Activated T-helper 17 cell treated with anti-CD3 and anti-CD28 coated beads, Interleukin-2, amount 50 U/mL, for 72 hours (primary cell): ENCODE data around the gene VWF. TPM values are rescaled to one million over a fixed set of nuclear protein-coding genes. Genes with fewer than 3 reads are reported as not detected.
A peak's percentile ranks its signal among the peaks of the same experiment; 100 is the strongest.

ENCODE experiments used
- ATAC-seq: fragments of 150-1000 bp; cut with Tn5 transposase; replicated peaks from 2 replicates; pipeline ENCODE4 v1.10.0; 2021; ENCODE audit warnings: mild to moderate bottlenecking, moderate library complexity
- H3K27ac Mint-ChIP-seq: one replicate; pipeline ENCODE4 v1.8.0; 2022; ENCODE audit warnings: mixed read lengths
- H3K27me3 Mint-ChIP-seq: one replicate; pipeline ENCODE4 v1.8.0; 2022; ENCODE audit warnings: mixed read lengths
- H3K36me3 Mint-ChIP-seq: one replicate; pipeline ENCODE4 v1.8.0; 2022; ENCODE audit warnings: low read depth, mild to moderate bottlenecking, mixed read lengths
- H3K4me1 Mint-ChIP-seq: one replicate; pipeline ENCODE4 v1.8.0; 2022; ENCODE audit warnings: mixed read lengths
- H3K4me3 Mint-ChIP-seq: one replicate; pipeline ENCODE4 v1.8.0; 2022; ENCODE audit warnings: mild to moderate bottlenecking, mixed read lengths
- H3K9me3 Mint-ChIP-seq: one replicate; pipeline ENCODE4 v1.8.0; 2022; ENCODE audit warnings: mixed read lengths
- total RNA-seq, 2 donors: library from RNA; stranded (reverse); gene quantifications; one replicate each; pipeline ENCODE4 v1.2.3, GENCODE V29; 2022

The VWF gene
- total RNA-seq, 2 donors from 2014 or later: 0.04 to 0.08 TPM

DNA sequence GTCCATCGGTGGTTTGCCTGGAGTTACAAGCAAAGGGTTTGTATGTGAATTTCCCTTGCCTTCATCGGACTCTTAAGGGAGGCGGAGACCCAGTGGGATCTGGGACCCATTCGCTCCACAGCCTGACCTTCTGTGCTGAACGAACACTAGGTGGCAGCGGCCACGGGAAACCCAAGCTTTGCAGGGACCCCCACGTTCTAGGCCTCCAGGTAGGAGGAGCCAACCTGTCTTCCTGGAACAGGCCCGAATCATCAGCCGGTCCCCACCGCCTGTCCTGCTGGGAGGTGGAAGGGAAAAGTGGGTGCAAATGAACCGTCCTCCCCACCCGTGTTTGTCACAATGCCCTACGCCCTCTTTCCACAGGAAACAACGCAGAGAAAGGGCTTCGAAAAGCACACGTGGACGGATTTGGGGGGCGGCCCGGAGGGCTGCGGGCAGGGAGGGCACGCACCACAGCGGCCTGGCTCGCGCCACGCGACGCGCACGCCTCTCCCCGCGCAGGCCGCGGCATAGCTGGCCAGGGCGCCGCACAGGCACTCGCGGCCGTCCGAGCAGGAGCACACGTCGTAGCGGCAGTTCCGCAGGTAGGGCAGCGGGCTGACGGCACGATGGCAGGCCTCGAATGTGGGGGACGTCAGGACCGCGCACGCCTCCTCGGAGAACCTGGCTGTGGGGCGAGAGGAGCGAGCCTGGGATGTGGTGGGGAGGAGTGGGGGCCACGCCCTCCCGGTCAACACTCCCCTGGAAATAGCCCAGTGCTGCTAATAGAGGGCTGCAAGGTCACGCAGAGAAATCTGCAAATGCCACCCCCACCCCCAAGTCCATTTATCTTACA lies 67.8 kb downstream of the VWF start:
- Mint-ChIP-seq H3K27me3 (peaks cover 31% of the 10 kb centered on the region), H3K36me3 (no peaks in the 10 kb centered on the region), H3K9me3 (no peaks in the 10 kb centered on the region), H3K27ac (no peak overlapping the region), H3K4me3 (no peak overlapping the region), H3K4me1 (no peaks in the 10 kb centered on the region)
- ATAC-seq: peak; percentile 7

GRCh38 chr12:6053541-6053940 lies 70.9 kb downstream of the VWF start:
- peaks cover 25% of the 10 kb centered on the region for H3K27me3 Mint-ChIP-seq
- no peak overlapping the region for H3K4me3 Mint-ChIP-seq
- H3K36me3 Mint-ChIP-seq: no peaks in the 10 kb centered on the region
- ATAC-seq: no peak
- H3K9me3 Mint-ChIP-seq: no peaks in the 10 kb centered on the region
- no peaks in the 10 kb centered on the region for H3K4me1 Mint-ChIP-seq
- no peak overlapping the region for H3K27ac Mint-ChIP-seq

DNA sequence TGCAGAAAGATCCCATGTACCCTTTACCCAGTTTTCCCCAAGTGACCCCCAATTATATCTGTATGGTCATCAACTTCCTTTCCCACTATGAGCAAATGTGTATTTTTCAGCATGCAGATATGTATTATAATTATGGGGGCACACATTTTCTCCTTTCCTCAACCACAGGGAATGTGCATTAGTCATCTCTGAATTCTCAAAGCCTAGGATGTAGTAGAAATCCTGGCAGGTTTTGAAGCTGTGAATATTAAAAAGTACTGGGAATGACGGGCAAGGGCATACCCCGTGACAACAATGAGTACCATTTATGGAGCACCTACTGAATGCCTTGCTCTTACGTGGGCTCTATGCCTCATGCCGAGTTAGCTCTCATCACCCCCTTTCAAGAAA lies 71.5 kb downstream of the VWF start:
- H3K27ac Mint-ChIP-seq: no peak overlapping the region
- ATAC-seq: no peak
- no peaks in the 10 kb centered on the region for H3K4me1 Mint-ChIP-seq
- H3K36me3 Mint-ChIP-seq: no peaks in the 10 kb centered on the region
- no peaks in the 10 kb centered on the region for H3K9me3 Mint-ChIP-seq
- no peak overlapping the region for H3K4me3 Mint-ChIP-seq
- peaks cover 22% of the 10 kb centered on the region for H3K27me3 Mint-ChIP-seq

DNA sequence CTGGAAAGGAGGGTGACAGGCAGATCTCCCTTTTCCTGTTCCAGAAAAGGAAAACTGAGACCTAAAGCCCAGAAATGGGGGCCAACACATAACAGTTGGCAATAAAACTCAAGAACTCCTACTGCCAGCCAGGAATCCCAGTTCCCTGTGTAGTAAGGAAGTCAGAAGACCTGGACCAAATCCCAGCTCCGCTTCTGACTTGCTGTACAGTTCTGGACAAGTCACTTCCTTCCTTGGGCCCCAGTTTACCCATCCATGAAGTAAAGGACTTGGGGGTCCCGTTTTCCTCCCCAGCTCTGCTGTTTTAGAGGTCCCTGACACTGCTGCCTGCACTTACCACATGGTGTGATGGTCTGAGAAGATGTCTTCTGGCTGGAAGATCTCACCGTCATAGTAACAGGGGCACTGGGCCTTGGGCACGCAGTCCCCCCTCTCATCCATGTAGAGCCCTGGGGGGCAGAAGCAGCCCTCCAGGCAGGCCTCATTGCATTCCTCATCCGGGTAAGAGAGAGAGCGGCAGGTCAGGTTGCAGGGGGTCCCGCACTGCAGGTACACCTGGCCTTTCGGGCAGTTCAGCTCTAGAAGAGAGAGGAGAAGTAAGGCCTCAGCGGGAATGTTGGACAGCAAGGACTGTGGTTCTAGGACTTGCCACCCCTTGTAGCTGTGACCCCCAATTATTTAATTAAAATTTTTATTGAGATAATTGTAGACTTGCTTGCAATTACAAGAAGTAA lies 72.1 kb downstream of the VWF start:
- ATAC-seq: no peak
- H3K9me3 Mint-ChIP-seq: no peaks in the 10 kb centered on the region

DNA sequence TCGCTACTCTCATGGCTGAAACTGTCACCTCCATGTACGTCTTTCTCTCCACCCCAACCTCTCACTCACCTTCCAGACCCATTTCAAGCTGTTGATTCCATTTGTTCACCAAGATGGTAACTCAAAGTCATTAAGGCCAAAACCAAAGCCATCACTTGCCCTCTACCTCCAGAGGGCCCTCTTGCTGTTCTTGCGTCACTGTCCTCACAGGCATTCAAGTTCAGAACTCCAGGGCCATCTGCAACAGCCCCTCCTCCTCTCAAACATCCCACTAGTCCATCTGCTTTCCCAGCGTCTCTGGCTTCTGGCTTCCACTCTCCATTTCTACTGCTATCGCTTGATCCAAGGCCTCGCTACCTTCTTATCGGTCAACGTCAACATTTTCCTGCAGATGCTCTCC lies 74.5 kb downstream of the VWF start:
- H3K4me1 Mint-ChIP-seq: peaks cover 6% of the 10 kb centered on the region
- no peaks in the 10 kb centered on the region for H3K36me3 Mint-ChIP-seq

More for the DNA sequence above, 72.1 kb downstream of the VWF start:
- Mint-ChIP-seq H3K27ac (no peak overlapping the region), H3K27me3 (peaks cover 24% of the 10 kb centered on the region), H3K36me3 (no peaks in the 10 kb centered on the region), H3K4me1 (peaks cover under 1% of the 10 kb centered on the region), H3K4me3 (no peak overlapping the region)

GRCh38 chr12:6049587-6049986 lies 74.9 kb downstream of the VWF start:
- no peak overlapping the region for H3K27ac Mint-ChIP-seq
- peaks cover 6% of the 10 kb centered on the region for H3K4me1 Mint-ChIP-seq
- no peak for ATAC-seq
- no peaks in the 10 kb centered on the region for H3K9me3 Mint-ChIP-seq
- H3K4me3 Mint-ChIP-seq: no peak overlapping the region
- H3K36me3 Mint-ChIP-seq: no peaks in the 10 kb centered on the region
- H3K27me3 Mint-ChIP-seq: peaks cover 23% of the 10 kb centered on the region

More for the DNA sequence above, 74.5 kb downstream of the VWF start:
- Mint-ChIP-seq H3K4me3 (no peak overlapping the region), H3K27me3 (peaks cover 22% of the 10 kb centered on the region), H3K9me3 (no peaks in the 10 kb centered on the region), H3K27ac (no peak overlapping the region)
- ATAC-seq: no peak

GRCh38 chr12:6047249-6048237 lies 76.9 kb downstream of the VWF start:
- peak; percentile 87 for ATAC-seq
- no peaks in the 10 kb centered on the region for H3K9me3 Mint-ChIP-seq
- peaks cover 6% of the 10 kb centered on the region for H3K4me1 Mint-ChIP-seq
- H3K36me3 Mint-ChIP-seq: no peaks in the 10 kb centered on the region
- no peak overlapping the region for H3K4me3 Mint-ChIP-seq
- no peak overlapping the region for H3K27ac Mint-ChIP-seq
- H3K27me3 Mint-ChIP-seq: peaks cover 25% of the 10 kb centered on the region

DNA sequence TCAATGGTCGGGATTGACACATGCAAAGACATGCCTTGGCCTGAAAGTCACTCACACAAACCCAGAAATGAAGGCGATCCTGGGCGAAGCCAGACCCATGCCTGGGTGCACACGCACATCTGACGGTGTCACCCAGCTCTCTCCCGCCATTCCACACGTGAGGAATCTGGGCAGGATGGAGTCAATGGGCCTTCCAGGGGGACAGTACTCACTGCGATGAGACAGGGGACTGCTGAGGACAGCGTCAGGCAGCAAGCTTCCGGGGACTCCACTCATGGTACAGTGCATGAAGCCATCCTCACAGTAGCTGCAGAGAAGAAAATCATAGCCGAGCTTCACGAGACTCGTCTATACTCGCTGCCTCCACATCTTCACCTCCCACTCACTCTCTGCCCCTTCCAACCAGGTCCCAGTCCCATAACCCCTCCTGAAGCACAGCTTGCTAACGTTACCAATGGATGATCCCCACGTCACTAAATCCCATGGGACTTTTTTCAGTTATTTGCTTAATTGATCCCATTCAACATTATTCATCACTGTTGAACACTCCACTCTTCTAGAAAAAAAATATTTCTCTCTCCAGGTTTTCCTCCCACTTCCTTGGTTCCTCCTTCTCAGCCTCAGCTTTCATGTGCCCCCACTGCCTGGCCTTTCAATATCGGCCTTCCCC lies 77.8 kb downstream of the VWF start:
- Mint-ChIP-seq H3K9me3 (no peaks in the 10 kb centered on the region), H3K4me1 (peaks cover 6% of the 10 kb centered on the region), H3K27ac (no peak overlapping the region), H3K4me3 (no peak overlapping the region), H3K36me3 (no peaks in the 10 kb centered on the region), H3K27me3 (peaks cover 25% of the 10 kb centered on the region)
- no peak for ATAC-seq

GRCh38 chr12:6045438-6045837 lies 79.0 kb downstream of the VWF start:
- no peak overlapping the region for H3K27ac Mint-ChIP-seq
- no peaks in the 10 kb centered on the region for H3K36me3 Mint-ChIP-seq
- ATAC-seq: no peak
- H3K4me3 Mint-ChIP-seq: no peak overlapping the region
- peaks cover 24% of the 10 kb centered on the region for H3K27me3 Mint-ChIP-seq
- no peaks in the 10 kb centered on the region for H3K9me3 Mint-ChIP-seq
- H3K4me1 Mint-ChIP-seq: peaks cover 6% of the 10 kb centered on the region

DNA sequence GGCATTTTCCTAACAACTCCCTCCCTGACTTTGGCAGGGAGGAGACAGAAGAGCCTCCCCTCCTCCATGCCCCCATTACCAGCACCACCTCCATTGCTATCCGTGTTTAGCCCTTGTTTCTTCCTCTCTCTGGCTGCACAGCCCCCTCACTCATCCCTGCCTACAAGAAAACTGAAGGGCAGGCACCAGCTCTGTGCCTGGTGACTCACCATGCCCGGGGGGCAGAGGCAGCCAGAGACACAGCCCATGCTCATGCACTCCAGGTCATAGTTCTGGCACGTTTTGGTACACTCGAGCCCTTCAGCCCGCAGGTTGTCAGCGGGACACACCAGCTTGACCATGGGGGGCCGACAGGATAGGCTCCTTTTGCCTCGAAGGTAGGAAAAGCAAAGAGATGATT lies 80.4 kb downstream of the VWF start:
- Mint-ChIP-seq H3K36me3 (no peaks in the 10 kb centered on the region), H3K27ac (no peak overlapping the region), H3K4me3 (no peak overlapping the region), H3K9me3 (no peaks in the 10 kb centered on the region), H3K27me3 (peaks cover 17% of the 10 kb centered on the region), H3K4me1 (peaks cover 9% of the 10 kb centered on the region)
- no peak for ATAC-seq

- H3K27me3 Mint-ChIP-seq: peaks cover 14% of the 10 kb centered on the region
These were observed 82.0 kb downstream of the VWF start for GRCh38 chr12:6042446-6042845.

DNA sequence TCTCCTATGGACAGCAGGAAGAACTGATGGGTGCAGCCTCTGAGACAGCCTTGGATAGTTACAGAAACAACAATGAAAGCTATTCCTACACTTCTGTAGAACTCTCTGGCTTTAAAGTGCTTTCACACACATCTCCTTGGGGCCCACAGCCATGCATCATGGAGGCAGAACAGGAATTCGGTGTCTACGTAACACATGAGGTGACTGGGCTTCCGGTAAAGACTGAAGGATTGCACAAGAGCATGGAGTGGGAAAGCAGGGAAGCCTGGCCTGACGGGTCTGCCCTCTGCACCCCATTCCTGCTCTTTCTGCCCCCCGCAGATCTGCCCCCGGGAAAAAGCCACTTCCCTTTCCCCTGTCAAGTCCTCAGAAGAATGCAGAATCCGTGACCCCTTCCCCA lies 82.6 kb downstream of the VWF start:
- peaks cover 4% of the 10 kb centered on the region for H3K4me1 Mint-ChIP-seq
- H3K9me3 Mint-ChIP-seq: no peaks in the 10 kb centered on the region
- no peaks in the 10 kb centered on the region for H3K36me3 Mint-ChIP-seq
- H3K27ac Mint-ChIP-seq: no peak overlapping the region
- no peak overlapping the region for H3K4me3 Mint-ChIP-seq
- H3K27me3 Mint-ChIP-seq: peaks cover 9% of the 10 kb centered on the region
- ATAC-seq: no peak

More at GRCh38 chr12:6042446-6042845, 82.0 kb downstream of the VWF start:
- no peaks in the 10 kb centered on the region for H3K9me3 Mint-ChIP-seq
- ATAC-seq: no peak
- H3K27ac Mint-ChIP-seq: no peak overlapping the region
- H3K36me3 Mint-ChIP-seq: no peaks in the 10 kb centered on the region
- peaks cover 9% of the 10 kb centered on the region for H3K4me1 Mint-ChIP-seq
- H3K4me3 Mint-ChIP-seq: no peak overlapping the region

DNA sequence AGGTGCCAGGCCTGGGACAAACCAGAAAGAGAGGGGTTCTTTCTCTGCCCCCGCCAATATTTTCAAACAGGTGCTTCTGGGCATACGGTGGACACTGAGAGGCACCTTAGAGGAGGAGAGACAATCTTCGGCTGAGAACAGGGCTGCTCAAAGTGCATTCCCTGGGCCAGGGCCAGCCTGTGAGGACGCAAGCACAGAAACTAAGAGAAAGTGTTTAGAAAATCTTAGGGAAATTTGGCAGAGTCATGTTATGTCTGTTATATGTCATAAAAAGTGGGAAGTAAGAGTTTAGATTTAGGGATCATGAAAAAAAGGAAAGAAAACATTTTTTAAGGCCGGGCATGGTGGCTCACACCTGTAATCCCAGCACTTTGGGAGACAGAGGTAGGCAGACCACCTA lies 83.7 kb downstream of the VWF start:
- no peak for ATAC-seq

More for the DNA sequence above, 83.7 kb downstream of the VWF start:
- H3K27me3 Mint-ChIP-seq: peaks cover 7% of the 10 kb centered on the region
- no peak overlapping the region for H3K27ac Mint-ChIP-seq
- no peak overlapping the region for H3K4me3 Mint-ChIP-seq
- peaks cover 3% of the 10 kb centered on the region for H3K4me1 Mint-ChIP-seq
- H3K9me3 Mint-ChIP-seq: no peaks in the 10 kb centered on the region
- no peaks in the 10 kb centered on the region for H3K36me3 Mint-ChIP-seq
